ENCODE measurements around the gene AK5.

GRCh38 chr1:77536813-77537212 is 255.0 kb downstream of the AK5 start:
- no peak for TF ChIP-seq POLR2AphosphoS5 (IDR thresholded peaks at IDR 0.05; ENCODE audit: low read depth, low read length)
- TF ChIP-seq SIN3A (IDR thresholded peaks at IDR 0.05; ENCODE audit: borderline replicate concordance, insufficient read depth, low read length) = no peak
